Esophagus squamous epithelium (tissue), 5 donors: ENCODE measurements around the gene GRIK4. TPM values are rescaled to one million over a fixed set of nuclear protein-coding genes. Genes with fewer than 3 reads are reported as not detected.

Experiments used
- DNase-seq: peaks from one replicate; lab custom pipeline; 2025; lab: John Stamatoyannopoulos, UW
- H3K27ac ChIP-seq, 4 donors: fragments of 200-600 bp; sonication (generic); one replicate each; pipeline ENCODE4 v1.5.1; 2016 to 2019; ENCODE audit warnings: mild to moderate bottlenecking in 1 of 4
- H3K27me3 ChIP-seq, 4 donors: fragments of 200-600 bp; sonication (generic); 1 replicate in 3 of 4; 2 replicates in 1 of 4; pipeline versions ENCODE4 v1.5.1 to v1.6.0; 2017 to 2021; ENCODE audit warnings: antibody characterized with exemption in 1 of 4
- H3K36me3 ChIP-seq, 3 donors: fragments of 200-600 bp; sonication (generic); one replicate each; pipeline ENCODE4 v1.5.1; 2016 to 2019
- H3K4me1 ChIP-seq, 3 donors: fragments of 200-600 bp; sonication (generic); one replicate each; pipeline ENCODE4 v1.5.1; 2017 to 2019
- H3K4me3 ChIP-seq, 4 donors: fragments of 200-600 bp; sonication (generic); 1 replicate in 3 of 4; 2 replicates in 1 of 4; pipeline ENCODE4 v1.5.1; 2016 to 2019; ENCODE audit warnings: mild to moderate bottlenecking in 2 of 4, moderate library complexity in 1 of 4
- H3K9me3 ChIP-seq, 3 donors: fragments of 200-600 bp; sonication (generic); one replicate each; pipeline ENCODE4 v1.5.1; 2016 to 2019
- POLR2A ChIP-seq, 4 donors: fragments of 450-650 bp; IDR thresholded peaks; one replicate each; pipeline ENCODE4 v1.6.1; 2017; ENCODE audit warnings: antibody characterized with exemption in 4 of 4, mild to moderate bottlenecking in 4 of 4, moderate library complexity in 3 of 4
- WGBS, 2 donors: methylation state at CpG; one replicate each; pipeline ENCODE4 v1.1.5; 2018; 5-methylcytosine and 5-hydroxymethylcytosine counted together
- intact Hi-C: fragments of 100-400 bp; cut with DNase I; formaldehyde crosslinking; loops from one replicate; pipeline ENCODE4 v1.15.0; 2022
- total RNA-seq, 4 donors: library from RNA; depleted of rRNA; stranded (reverse); fragments of >200 nt; gene quantifications; one replicate each; pipeline ENCODE4 v1.1.0, GENCODE V29; 2016
- TF ChIP-seq, protein P1 (sequence below), 6 experiments: fragments of 450-650 bp in 4 of 6; fragments of 200-600 bp in 2 of 6; sonication (generic) in 2 of 6; IDR thresholded peaks; one replicate each; pipeline ENCODE4 v1.5.1; 2016 to 2019; ENCODE audit warnings: antibody characterized with exemption in 6 of 6, mild to moderate bottlenecking in 4 of 6, moderate library complexity in 4 of 6
- donor health status: DM: yes; HTN: yes; CAD: no.

Gene GRIK4
- total RNA-seq, 4 donors from 2014 or later: 0.15 to 0.19 TPM; not detected in 2

DNA sequence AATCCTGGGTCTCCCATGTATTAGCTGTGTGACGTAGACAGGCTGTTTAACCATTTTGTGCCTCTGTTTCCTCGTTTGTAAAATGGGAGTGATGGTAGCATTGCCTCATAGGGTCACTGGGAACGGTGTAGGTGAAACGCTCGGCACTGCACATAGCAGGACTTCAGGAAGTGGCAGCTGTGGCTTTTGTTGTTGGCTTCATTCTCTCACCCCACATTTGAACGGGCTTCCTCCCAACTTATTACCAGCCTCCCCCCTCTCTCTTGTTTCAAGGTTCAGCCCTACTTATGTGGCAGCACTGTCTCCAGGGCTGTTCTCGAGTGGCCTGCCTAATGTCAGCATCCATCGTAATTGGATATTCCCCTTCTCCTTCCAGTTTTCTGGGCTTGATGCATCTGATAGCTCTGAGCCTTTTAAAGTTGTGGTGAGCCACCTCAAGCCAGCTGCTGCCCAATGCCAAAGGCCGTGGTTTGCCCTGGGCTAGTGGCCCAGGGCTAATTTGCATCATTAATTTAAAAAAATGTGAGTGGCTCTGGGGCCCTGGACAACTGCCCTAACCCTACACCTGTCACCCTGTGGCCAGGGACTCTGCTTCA is 294.5 kb downstream of the GRIK4 start:
- DNase-seq: no peak
- intact Hi-C loops: loop anchor here (10.0 kb wide), 1 partner anchor 281 kb away; no protein-coding TSS in a partner anchor

DNA sequence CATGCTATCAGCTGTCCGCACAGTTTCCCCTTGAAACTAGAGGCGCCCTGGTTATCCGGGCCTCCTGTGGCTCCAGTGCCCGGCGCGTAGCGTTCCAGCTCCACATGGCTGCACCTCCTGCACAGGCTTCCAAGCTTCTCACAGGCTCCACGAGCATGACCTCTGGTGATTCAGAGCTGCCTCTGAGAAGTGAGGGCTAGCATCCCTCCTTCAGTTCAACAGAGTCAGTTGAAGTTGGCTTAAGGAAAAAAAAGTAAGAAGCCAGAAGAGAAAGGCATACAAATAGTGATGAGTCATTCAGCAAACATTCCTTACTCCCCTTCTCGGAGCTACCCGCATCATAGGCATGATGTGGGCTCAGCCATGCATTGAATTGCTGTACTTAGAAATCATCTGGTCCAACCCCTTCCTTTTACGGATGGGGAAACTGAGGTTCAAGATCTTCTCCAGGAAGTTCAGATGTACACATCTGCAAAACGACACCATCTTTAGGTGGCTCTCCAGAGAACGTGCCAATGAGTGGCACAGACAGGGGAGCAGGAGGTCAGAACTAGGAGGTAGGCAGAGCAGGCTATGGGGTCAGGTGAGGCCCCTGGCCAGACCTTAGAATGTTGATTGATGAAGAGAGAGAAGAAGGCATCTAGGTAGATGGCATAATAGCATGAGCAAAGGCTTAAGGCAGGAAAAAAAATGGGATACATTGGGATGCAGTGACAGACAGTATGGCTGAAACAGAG is 296.0 kb downstream of the GRIK4 start:
- intact Hi-C loops: loop anchor here (10.0 kb wide), 1 partner anchor 283 kb away; no protein-coding TSS in a partner anchor
- WGBS, 2 donors: 45 to 57% methylated on average over 10 to 12 of the region's 13 CpGs
- H3K27me3 ChIP-seq: peaks cover 0 to 12% (median 0%) of the 10 kb centered on the region in 4 donors
- no peak overlapping the region for H3K27ac ChIP-seq
- TF ChIP-seq POLR2A (IDR thresholded peaks at IDR 0.05): no peak
- TF ChIP-seq, protein P1, sequence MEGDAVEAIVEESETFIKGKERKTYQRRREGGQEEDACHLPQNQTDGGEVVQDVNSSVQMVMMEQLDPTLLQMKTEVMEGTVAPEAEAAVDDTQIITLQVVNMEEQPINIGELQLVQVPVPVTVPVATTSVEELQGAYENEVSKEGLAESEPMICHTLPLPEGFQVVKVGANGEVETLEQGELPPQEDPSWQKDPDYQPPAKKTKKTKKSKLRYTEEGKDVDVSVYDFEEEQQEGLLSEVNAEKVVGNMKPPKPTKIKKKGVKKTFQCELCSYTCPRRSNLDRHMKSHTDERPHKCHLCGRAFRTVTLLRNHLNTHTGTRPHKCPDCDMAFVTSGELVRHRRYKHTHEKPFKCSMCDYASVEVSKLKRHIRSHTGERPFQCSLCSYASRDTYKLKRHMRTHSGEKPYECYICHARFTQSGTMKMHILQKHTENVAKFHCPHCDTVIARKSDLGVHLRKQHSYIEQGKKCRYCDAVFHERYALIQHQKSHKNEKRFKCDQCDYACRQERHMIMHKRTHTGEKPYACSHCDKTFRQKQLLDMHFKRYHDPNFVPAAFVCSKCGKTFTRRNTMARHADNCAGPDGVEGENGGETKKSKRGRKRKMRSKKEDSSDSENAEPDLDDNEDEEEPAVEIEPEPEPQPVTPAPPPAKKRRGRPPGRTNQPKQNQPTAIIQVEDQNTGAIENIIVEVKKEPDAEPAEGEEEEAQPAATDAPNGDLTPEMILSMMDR (IDR thresholded peaks at IDR 0.05): no peak
- no peaks in the 10 kb centered on the region for H3K9me3 ChIP-seq
- no peak for DNase-seq
- H3K36me3 ChIP-seq: no peaks in the 10 kb centered on the region
- H3K4me1 ChIP-seq: no peaks in the 10 kb centered on the region
- no peak overlapping the region for H3K4me3 ChIP-seq

More for the DNA sequence above, 294.5 kb downstream of the GRIK4 start:
- Histone ChIP-seq H3K27ac (no peak overlapping the region), H3K27me3 (peaks cover 0 to 12% (median 0%) of the 10 kb centered on the region in 4 donors), H3K36me3 (no peaks in the 10 kb centered on the region), H3K4me3 (no peak overlapping the region), H3K4me1 (no peaks in the 10 kb centered on the region), H3K9me3 (no peaks in the 10 kb centered on the region)
- WGBS, 2 donors: 65 to 76% methylated on average over 9 of the region's 9 CpGs
- TF ChIP-seq POLR2A (IDR thresholded peaks at IDR 0.05): no peak
- TF ChIP-seq, protein P1 (IDR thresholded peaks at IDR 0.05): no peak

DNA sequence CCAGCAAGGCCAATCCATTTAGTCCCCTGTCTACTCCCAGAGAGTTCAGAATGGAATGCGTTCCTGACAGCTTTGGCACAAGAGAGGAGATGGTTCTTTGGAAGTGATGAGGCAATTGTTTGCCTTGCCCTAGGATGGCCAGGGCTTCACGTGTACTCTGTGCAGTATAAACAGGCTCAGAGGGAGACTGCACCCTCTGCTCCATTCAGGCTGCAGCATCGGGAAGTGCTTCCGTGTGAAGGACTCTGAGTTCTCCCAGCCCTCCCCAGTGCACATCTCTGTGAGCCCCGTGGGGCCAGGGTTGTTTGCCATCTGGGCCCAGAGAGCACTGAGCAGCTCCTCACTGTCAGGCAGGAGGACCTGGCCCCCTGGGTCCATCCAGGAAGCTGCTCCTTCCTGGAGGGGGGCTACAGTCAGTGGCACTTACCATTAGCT is 297.1 kb downstream of the GRIK4 start:
- no peaks in the 10 kb centered on the region for H3K9me3 ChIP-seq
- intact Hi-C loops: loop anchor here (10.0 kb wide), 1 partner anchor 284 kb away; no protein-coding TSS in a partner anchor
- no peak for DNase-seq
- whole genome bisulfite sequencing, 2 donors: 55 to 83% methylated on average over 4 of the region's 5 CpGs
- no peak overlapping the region for H3K27ac ChIP-seq
- H3K4me3 ChIP-seq: no peak overlapping the region
- TF ChIP-seq, protein P1 (IDR thresholded peaks at IDR 0.05): no peak
- no peak for TF ChIP-seq POLR2A (IDR thresholded peaks at IDR 0.05)
- H3K27me3 ChIP-seq: peaks cover 0 to 12% (median 0%) of the 10 kb centered on the region in 4 donors
- no peaks in the 10 kb centered on the region for H3K4me1 ChIP-seq
- no peaks in the 10 kb centered on the region for H3K36me3 ChIP-seq

DNA sequence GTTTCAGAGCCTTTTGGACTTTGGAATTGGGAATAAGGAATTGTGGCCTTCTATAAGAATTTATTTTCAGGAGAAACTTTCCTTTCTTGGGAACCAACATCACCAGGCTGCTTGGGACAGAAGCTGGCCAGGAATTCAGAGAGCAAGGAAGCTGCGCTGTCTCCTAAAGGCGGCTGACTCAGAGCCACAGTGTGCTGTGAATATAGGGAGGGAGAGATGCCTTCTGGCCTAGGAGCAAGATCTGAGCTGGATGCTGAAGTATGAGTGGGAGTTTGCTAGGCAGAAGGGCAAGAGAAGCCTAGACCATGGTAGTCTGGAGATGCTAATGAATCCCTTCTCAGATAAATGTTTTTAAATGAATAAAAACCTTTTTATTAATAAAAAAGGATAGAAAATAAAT is 298.7 kb downstream of the GRIK4 start:
- no peak for DNase-seq
- 85 to 87% methylated on average over 2 of the region's 2 CpGs for WGBS, 2 donors
- no peak for TF ChIP-seq POLR2A (IDR thresholded peaks at IDR 0.05)
- TF ChIP-seq, protein P1 (IDR thresholded peaks at IDR 0.05): no peak
- H3K9me3 ChIP-seq: no peaks in the 10 kb centered on the region
- H3K4me1 ChIP-seq: no peaks in the 10 kb centered on the region
- intact Hi-C loops: no loop called here
- H3K27ac ChIP-seq: no peak overlapping the region
- peaks cover 0 to 12% (median 0%) of the 10 kb centered on the region in 4 donors for H3K27me3 ChIP-seq
- H3K4me3 ChIP-seq: no peak overlapping the region
- H3K36me3 ChIP-seq: no peaks in the 10 kb centered on the region

DNA sequence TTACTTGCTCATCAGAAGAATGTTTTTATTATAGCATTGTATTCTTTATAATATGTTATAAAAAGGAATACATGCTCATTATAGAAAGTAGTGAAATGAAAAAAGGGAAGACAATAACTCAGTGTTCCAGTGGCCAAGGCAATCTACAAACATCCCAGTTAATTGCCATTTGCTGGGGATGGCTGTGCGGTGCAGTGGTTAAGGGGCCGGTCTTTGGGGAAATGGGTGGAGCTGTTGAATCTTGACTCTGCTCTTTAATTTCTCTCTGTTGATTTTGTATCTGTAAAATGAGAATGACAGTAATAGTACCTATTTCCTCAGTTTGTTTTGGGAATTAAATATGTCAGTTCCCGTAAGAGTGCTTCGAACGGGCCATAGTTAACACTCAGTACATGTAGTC is 299.7 kb downstream of the GRIK4 start:
- Histone ChIP-seq H3K27me3 (peaks cover 0 to 5% (median 0%) of the 10 kb centered on the region in 4 donors), H3K36me3 (no peaks in the 10 kb centered on the region), H3K4me1 (no peaks in the 10 kb centered on the region), H3K27ac (no peak overlapping the region), H3K4me3 (no peak overlapping the region), H3K9me3 (no peaks in the 10 kb centered on the region)
- TF ChIP-seq, protein P1 (IDR thresholded peaks at IDR 0.05): no peak
- TF ChIP-seq POLR2A (IDR thresholded peaks at IDR 0.05): no peak
- intact Hi-C loops: no loop called here
- 94% methylated on average over 5 of the region's 5 CpGs for WGBS, 2 donors
- no peak for DNase-seq
